Lower leg skin (tissue), 3 donors: ENCODE data around the gene GDF3.
"Not testable (repeated sequence)": the region's sequence is repeated elsewhere in the genome, so short reads cannot be mapped to it uniquely, and the experiment has no call there.

Experiments
- CTCF ChIP-seq, 3 donors: fragments of 450-650 bp; IDR thresholded peaks; one replicate each; pipeline ENCODE4 v1.5.1; 2016; ENCODE audit warnings: antibody characterized with exemption in 3 of 3, mild to moderate bottlenecking in 3 of 3, moderate library complexity in 2 of 3
- POLR2A ChIP-seq, 2 donors: fragments of 450-650 bp; IDR thresholded peaks; one replicate each; pipeline ENCODE4 v1.6.1; 2016 to 2017; ENCODE audit warnings: antibody characterized with exemption in 2 of 2, mild to moderate bottlenecking in 1 of 2, moderate library complexity in 1 of 2

GRCh38 chr12:7640123-7640995, 55.2 kb downstream of the GDF3 start:
- TF ChIP-seq CTCF, POLR2A (IDR thresholded peaks at IDR 0.05): not testable (repeated sequence)
